ENCODE measurements around the gene RAB4B. TPM values are rescaled to one million over a fixed set of nuclear protein-coding genes. Genes with fewer than 3 reads are reported as not detected.
A peak's percentile ranks its signal among the peaks of the same experiment; 100 is the strongest.

RAB4B gene
- polyA plus RNA-seq, 1 experiment = 25.4 TPM

GRCh38 chr19:40776364-40776763, 1.7 kb upstream of the RAB4B start:
- Histone ChIP-seq H3K27me3 (ENCODE audit: control insufficient read depth, insufficient read depth, low read length) (no peaks in the 10 kb centered on the region), H3K36me3 (ENCODE audit: control insufficient read depth, insufficient read depth, low read length) (peaks cover 3% of the 10 kb centered on the region; the same call in 1 of the 2 replicates), H3K4me3 (ENCODE audit: low read depth, low read length) (no peak overlapping the region)
- ChIA-PET POLR2A (no interaction called here), CTCF (interaction anchor here (1.7 to 3.8 kb wide), 2 partner anchors 26 to 31 kb away, joined by 5 to 22 read pairs; no protein-coding TSS in a partner anchor)
- no peak for DNase-seq (ENCODE audit: low read depth)
- TF ChIP-seq CTCF (IDR thresholded peaks at IDR 0.05; ENCODE audit: insufficient read depth, low read depth, low read length) = no peak

GRCh38 chr19:40776932-40777644, 959 bp upstream of the RAB4B start:
- ChIA-PET CTCF (interaction anchor here (1.3 to 3.8 kb wide), 5 partner anchors 21 to 115 kb away, joined by 3 to 22 read pairs (median 11); partner anchors contain the start of gene EGLN2), POLR2A (interaction anchor here (0.5 to 1.7 kb wide), 3 partner anchors 22 to 449 kb away, joined by 3 to 7 read pairs (median 4); no protein-coding TSS in a partner anchor)
- Histone ChIP-seq H3K4me3 (ENCODE audit: low read depth, low read length) (peak overlapping the region; percentile 83), H3K36me3 (ENCODE audit: control insufficient read depth, insufficient read depth, low read length) (peaks cover 3% of the 10 kb centered on the region; the same call in 1 of the 2 replicates), H3K27me3 (ENCODE audit: control insufficient read depth, insufficient read depth, low read length) (no peaks in the 10 kb centered on the region)
- peak; percentile 80 for DNase-seq (ENCODE audit: low read depth)
- no peak for TF ChIP-seq CTCF (IDR thresholded peaks at IDR 0.05; ENCODE audit: insufficient read depth, low read depth, low read length)

- H3K27me3 ChIP-seq (ENCODE audit: control insufficient read depth, insufficient read depth, low read length) = no peaks in the 10 kb centered on the region
- ChIA-PET CTCF (interaction anchor here (0.7 to 3.8 kb wide), 6 partner anchors 21 to 115 kb away, joined by 3 to 22 read pairs (median 8); partner anchors contain the start of gene EGLN2), POLR2A (interaction anchor here (0.5 to 1.7 kb wide), 6 partner anchors 20 to 449 kb away, joined by 3 to 31 read pairs (median 6); partner anchors contain the start of gene ACTMAP)
- peak overlapping the region; percentile 83 for H3K4me3 ChIP-seq (ENCODE audit: low read depth, low read length)
- no peak for TF ChIP-seq CTCF (IDR thresholded peaks at IDR 0.05; ENCODE audit: insufficient read depth, low read depth, low read length)
- no peak for DNase-seq (ENCODE audit: low read depth)
- H3K36me3 ChIP-seq (ENCODE audit: control insufficient read depth, insufficient read depth, low read length) = peaks cover 3% of the 10 kb centered on the region; the same call in 1 of the 2 replicates
These were observed 456 bp upstream of the RAB4B start for GRCh38 chr19:40777645-40777936.

- Histone ChIP-seq H3K27me3 (ENCODE audit: control insufficient read depth, insufficient read depth, low read length) (no peaks in the 10 kb centered on the region), H3K36me3 (ENCODE audit: control insufficient read depth, insufficient read depth, low read length) (peaks cover 3% of the 10 kb centered on the region; the same call in 1 of the 2 replicates), H3K4me3 (ENCODE audit: low read depth, low read length) (peak overlapping the region; percentile 83)
- POLR2A ChIA-PET = interaction anchor here (0.5 to 1.7 kb wide), 5 partner anchors 20 to 500 kb away, joined by 3 to 11 read pairs (median 6); partner anchors contain the start of gene EGLN2
- DNase-seq (ENCODE audit: low read depth) = no peak
- no peak for TF ChIP-seq CTCF (IDR thresholded peaks at IDR 0.05; ENCODE audit: insufficient read depth, low read depth, low read length)
- CTCF ChIA-PET = interaction anchor here (1.0 to 3.8 kb wide), 7 partner anchors 13 to 117 kb away, joined by 3 to 22 read pairs (median 4); partner anchors contain the start of genes COQ8B, EGLN2 and ITPKC
These were observed 748 bp downstream of the RAB4B start for GRCh38 chr19:40778706-40779284.

- no peaks in the 10 kb centered on the region for H3K27me3 ChIP-seq (ENCODE audit: control insufficient read depth, insufficient read depth, low read length)
- peaks cover 3% of the 10 kb centered on the region; the same call in 1 of the 2 replicates for H3K36me3 ChIP-seq (ENCODE audit: control insufficient read depth, insufficient read depth, low read length)
- ChIA-PET POLR2A (no interaction called here), CTCF (interaction anchor here (1.0 kb wide), 1 partner anchor 12 kb away, joined by 3 read pairs; no protein-coding TSS in a partner anchor)
- no peak for DNase-seq (ENCODE audit: low read depth)
- TF ChIP-seq CTCF (IDR thresholded peaks at IDR 0.05; ENCODE audit: insufficient read depth, low read depth, low read length) = no peak
- no peak overlapping the region for H3K4me3 ChIP-seq (ENCODE audit: low read depth, low read length)
These were observed 2.5 kb downstream of the RAB4B start for GRCh38 chr19:40780582-40780981.
